Measurements from ENCODE around the gene TMEM31.

The TMEM31 gene, protein sequence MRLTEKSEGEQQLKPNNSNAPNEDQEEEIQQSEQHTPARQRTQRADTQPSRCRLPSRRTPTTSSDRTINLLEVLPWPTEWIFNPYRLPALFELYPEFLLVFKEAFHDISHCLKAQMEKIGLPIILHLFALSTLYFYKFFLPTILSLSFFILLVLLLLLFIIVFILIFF

DNA sequence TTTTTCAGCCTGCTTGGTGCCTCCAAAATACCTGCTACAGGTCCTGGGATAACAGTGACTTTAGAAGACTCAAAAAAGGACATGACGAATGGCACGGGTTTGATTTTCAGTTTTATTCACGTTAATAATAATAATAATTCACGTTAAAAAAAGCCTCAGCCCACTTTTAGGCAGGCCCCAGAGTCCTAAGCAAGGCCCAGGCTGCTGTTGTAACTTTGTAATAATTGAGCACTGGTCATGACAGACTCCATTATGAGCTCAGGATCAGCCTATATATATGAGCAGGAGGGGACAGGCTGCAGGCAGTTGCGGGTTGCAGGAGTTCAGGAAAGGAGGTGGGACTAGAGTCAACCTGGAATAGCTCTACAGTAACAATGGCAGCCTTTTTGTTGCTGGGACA is at the start of gene TMEM31:
Gene TMEM31 (plus strand): TSS at position 301 of the 400 bp plus-strand sequence. CDS start 1,350 bp downstream, outside the sequence.
- no peak for DNase-seq (ENCODE audit: low spot score)

DNA sequence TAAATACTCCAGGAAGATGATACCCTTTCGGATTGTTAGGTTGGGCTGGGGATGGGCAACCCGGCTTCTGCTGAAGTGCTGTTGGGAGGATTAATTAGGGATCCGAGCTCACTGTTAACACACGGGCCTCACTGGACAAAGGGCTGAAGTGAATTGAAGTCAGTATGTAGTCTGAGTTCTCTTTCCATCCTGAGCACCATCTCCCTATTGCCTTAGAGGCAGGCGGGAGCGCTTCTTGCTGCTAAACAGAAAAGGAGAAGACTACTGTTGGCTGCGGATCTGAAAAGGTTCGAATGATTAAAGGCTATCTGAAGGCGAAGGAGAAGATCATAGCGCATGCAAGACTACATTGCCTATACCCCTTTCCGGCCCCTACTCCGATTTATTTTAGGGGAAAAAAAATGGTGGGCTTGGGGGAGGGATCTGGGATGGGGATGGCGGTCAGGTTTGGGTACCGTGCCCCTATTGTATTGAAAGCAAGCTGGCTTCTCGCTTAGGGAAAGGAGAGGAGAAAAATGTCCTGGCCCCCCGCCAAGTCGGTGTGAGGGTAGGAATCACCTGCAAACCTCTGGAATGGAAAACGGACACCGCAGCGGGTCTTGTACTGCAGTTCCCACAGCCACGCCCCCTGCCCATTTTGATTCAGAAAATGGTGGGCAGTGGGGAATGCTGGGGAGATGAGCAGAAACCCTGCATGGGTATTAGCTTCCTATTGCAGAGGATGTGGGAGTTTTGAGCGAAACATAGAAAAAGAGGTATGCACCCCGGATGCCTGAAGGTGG is 46.5 kb upstream of the TMEM31 start:
- no peak for DNase-seq (ENCODE audit: low spot score)

DNA sequence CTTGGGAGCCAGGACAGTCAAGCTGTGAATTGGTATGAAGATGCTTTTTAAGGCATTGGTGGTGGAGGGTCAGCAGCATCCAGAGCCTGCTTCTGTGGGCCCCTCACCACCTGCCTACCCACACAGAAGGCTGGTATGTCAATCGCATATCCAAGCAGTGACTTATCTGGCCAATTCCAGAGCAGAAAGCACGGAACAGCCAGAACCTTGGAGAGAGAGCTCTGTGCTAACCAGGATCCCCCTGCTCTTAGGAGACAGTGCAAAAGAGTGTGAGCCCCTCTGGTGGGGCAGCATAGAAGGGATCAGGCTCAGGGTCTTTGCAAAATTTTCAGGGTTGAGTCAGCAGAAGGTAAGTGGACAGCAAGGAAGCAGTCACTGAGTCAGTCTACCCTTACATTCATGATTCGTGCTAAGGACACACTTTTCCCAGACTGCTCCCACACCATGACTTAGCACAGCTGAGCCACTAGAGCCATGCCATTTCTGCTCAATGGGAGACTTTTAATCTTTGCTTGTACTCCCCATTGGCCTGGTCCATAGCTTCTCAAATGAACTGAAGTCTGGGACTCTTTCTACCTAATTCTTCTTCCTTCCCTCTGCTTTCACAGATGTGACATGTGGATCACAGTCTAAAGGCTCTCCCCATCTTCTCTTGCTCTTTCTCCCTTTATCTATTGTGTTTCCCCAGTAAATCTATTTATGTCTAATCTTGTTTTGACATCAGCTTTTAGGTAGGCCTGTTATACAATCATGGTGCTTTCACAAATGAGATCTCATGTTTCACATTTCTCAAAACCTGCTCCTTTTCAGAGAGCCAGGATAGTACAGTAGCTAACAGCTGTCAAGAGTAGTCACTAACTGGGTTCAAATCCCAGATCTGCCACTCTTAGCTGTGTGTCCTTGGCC is 44.3 kb upstream of the TMEM31 start:
- no peak for DNase-seq (ENCODE audit: low spot score)

DNA sequence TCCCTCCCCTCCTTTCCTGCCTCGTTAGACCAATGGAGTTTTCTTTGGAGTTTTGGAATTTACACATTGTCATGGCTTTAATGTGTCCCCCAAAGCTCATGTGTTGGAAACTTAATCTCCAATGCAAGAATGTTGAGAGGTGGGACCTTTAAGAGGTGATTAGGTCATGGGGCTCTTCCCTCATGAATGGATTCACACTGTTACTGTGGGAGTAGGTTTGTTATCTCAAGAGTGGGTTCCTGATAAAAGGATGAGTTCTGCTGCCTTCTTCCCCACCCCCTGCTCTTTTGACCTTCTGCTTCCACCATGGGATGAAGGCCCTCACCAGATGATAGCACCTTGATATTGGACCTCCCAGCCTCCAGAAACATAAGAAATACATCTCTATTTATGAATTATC is 41.0 kb upstream of the TMEM31 start:
- DNase-seq (ENCODE audit: low spot score), result no peak

DNA sequence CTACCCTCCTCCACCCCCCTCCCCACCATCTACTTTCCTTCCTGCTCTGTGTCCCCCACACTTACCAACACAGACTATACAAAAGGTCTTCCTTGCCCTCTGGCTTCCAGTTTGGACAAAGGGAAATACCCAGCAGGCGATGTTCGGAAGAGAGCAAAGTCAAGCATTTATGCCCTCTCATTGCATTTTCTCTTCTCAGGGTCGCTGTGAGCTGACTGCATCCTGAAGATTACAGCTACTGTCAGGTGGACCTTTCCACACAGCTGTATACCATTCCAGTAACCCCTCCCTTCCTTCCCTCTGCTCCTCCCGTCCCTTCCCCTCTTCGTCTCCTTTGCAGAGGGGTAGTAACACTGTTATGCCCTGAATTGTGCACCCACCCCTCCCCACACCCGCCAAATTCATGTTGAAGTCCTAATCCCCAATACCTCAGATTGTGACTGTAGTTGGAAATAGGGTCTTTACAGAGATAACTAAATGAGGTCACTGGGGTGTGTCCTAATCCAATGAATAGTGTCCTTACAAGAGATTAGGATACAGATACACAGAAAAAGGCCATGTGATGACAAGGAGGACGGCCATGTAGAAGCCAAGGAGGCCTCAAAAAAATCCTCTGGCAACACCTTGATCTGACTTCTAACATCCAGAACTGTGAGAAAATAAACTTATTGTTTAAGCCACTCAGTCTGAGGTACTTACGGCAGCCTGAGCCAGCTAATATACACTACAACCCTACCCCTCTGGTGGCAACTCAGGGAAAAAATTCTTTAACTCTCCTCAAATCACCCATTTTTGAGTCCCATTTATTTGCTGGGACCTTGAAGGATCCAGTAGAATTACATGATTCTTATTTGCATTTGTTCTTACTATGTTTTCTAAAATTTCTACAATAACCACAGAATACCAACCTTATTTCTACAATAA is 35.9 kb upstream of the TMEM31 start:
- DNase-seq (ENCODE audit: low spot score), result no peak

DNA sequence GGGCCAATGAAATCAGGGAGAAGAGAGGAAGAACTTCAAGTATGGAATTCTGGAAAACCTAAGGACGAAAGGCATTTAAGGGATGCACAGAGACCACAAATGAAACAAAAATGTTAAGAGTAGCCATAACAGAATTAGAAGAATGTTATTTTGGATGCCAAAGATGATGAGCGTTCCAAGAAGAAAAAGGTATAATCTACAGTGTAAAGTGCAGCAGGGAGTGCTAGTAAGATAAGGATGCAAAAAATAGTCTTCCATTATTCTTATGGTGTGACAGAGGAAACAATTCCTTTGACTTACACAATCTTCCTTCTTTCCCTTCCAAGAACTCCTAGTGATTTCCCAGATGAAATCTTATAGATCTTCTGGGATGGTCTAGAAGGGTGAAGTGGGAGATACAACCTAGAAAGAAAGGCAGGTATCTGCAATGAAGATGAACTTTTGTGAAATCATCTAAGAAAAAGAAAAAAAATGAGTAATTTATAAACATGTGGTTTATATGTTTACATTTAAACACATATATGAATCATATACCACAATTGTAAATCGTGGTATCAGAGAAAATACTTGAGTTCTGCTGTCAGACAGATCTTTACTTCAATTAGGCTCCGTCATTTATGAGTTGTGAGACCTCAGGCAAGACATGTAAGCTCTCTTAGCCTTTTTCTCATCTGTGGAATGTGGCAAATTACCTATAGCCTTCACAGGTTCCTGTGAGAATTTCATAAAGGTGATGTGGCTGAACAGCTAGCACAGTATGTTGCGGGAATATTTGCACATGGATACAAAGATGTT is 32.3 kb upstream of the TMEM31 start:
- DNase-seq (ENCODE audit: low spot score), result no peak

DNA sequence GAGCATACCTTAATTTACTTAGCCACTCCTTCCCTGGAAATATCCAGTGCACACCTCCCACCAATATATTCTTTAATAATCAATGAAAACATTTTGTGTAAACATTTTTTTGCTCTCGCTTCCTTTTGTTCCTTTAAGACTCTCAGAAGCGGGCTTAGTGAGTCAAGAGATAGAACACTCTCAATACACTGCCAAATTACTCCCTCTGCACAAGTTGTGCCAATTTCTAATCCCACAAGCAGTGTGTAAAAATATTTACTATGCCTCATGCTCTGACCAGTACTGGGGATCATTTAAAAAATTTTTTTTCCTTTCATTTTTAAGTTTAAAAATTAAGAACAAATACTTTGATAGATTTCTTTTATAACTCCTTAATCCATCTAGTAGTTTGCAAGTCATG is 29.3 kb upstream of the TMEM31 start:
- no peak for DNase-seq (ENCODE audit: low spot score)

DNA sequence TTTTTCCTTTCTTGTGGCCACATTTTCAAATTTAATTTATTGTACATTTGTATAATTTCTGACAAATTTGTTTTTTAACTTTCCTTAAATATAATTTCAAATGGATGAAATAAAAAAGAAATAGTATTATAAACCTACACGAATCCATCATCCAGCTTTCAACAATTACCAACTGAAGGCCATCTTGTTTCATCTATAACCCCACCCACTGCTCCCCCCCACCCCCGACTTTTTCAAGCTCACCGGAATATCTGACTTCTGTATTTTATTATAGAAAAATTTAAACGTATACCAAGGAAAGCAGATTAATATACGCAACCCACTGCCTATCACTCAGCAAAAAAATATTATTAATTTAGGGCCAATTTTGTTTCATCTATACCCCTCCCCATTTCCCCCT is 25.3 kb upstream of the TMEM31 start:
- no peak for DNase-seq (ENCODE audit: low spot score)

DNA sequence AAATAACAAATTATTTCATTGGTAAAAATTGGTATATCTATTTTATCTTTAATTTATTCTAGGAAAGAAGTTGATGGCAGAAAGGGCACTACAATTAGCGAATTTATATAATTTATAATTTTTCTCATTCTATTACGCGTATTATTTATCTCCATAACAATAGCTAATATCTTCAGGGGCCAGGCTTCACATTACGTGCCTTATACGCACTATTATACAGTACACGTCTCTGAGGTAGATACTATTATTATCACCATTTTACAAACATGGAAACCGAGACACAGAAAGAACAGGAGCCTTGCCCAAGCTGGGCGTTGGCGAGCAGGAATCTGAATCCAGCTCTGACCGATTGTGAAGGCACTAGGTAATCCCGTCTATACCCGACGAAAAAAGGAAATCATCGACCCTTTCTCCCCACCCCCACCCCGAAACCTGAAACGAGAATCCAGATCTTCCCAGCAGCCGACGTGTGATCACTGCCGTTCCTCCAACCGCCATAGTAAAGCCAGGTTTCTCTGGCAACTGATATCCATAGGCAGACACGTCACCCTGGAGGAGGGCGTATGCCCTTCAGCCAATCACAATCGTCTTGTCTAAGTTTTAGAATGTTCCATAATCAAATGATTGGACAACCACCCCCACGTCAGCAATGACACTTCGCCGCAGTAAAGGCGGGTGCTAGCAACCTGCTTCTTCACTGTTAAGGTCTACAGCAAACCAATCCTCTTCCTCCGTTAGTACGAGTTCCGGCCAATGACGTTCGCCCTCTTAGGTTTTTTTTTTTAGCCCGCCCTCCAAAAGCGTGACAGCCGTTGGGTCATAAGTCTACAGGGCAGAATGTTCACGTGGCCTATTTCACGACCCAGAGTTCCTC is 24.3 kb upstream of the TMEM31 start, which contains the start of gene MORF4L2:
Gene MORF4L2 (minus strand): TSS at position 501 of the 874 bp plus-strand sequence. CDS start 9,672 bp downstream, outside the sequence.
- DNase-seq (ENCODE audit: low spot score), result peak; percentile 94

DNA sequence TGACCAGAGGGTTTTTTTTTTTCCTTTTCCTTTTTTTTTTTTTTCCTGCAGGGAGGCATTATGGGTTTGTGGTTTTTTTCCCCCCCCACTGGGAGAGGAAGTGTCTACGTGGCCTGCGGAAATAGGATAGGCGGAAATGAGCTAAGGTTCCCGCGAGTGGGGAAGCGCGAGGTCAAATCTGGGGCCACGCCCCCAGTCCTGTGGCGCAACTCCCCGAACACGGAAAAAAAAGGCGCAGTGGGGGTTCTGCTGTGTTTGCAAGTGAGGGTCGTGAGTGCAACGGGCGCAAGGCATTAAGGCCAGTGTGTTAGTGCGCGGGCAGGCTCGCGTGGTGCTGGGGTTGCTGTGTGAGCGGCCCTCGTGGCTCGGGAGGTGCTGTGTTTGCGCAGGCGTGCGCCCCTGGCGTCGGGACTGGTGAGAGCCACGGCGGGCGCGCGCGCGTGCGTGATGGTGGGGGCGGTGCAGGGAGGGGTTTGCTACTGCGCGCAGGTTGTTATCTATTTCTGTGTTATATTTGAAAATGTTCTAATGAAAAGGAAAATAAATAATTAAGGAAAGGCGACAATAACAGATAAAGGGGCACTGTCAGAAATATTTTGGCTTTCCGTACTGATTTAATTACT is 23.5 kb upstream of the TMEM31 start:
- peak; percentile 88 for DNase-seq (ENCODE audit: low spot score)

DNA sequence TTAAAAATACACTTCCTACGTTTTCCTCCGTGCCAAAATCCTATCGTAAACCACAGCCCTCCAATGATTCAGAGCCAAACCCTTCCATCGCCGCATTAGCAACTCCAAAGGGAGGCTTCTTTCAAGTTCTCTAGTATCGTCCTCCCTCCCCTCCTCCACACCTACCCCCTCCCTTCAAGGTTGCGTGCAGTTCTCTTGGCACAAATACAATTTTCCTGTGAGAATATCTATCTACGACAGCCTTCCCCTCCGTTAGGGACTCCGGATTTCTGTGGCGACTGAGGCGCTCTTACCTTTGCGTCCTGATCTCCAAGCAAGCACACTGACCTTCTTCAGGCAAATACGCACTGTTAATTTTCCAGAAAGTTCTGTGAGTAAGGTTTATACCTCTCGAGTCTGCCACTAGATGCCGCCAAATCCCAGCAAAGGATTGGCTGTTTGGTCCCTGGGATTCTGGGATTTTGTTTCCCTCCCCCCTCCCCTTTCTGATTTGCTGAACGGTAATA is 23.0 kb upstream of the TMEM31 start:
- peak; percentile 83 for DNase-seq (ENCODE audit: low spot score)

DNA sequence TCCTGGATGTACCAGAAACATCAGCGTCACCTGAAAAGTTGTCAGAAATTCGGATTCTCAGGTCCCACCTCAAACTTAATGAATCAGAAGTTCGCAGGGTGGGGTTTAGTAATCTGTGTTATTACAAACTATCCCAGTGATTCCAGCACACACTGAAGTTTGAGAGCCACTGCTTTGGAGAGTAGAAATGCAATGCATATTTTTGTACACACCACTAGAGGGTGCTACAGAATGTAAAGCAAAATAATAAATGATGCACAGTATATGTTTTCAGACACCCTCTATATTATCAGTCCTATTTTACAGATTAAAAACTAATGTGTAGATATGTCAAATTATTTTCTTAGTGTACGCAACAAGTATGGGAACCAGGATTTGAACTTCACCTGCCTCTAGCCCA is 21.8 kb upstream of the TMEM31 start:
- DNase-seq (ENCODE audit: low spot score), result peak; percentile 62

DNA sequence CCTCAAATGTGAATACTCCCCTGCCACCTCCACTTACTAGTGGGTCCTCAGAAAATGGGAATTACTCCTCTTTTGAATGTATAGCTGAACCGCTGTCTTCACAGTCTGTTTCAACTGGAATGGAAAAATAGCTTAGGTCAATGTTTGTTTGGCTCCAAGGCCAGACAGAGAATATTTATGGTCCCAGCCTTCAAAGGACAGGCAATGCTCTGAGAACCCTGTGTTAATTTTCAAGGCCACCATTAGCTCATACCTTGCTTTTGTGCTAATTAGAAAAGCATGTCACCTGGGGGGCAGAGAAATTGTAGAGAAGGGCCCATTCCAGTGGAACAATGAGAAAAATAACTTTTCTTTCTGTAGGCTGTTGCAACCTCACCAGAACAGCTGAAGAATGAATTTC is 19.6 kb upstream of the TMEM31 start:
- no peak for DNase-seq (ENCODE audit: low spot score)

DNA sequence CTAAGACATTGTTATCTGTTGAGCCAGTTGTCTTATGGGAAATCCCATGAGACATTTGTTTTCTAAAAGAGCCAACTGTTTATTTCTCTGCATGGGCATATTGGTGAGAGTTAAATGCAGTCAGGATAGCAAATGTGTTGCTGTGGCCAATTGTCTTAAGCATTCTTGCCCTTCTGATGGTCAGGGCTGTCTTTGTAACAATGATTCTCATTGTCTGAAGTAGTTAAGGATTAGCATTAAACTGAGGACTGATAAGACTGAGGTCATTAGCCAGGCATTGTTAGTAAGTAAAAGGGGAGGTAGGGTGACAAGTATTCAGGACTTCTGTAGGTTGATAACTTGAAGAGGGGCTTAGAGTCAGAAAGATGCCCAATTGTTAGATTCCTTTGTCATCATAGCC is 13.0 kb upstream of the TMEM31 start:
- DNase-seq (ENCODE audit: low spot score), result no peak

DNA sequence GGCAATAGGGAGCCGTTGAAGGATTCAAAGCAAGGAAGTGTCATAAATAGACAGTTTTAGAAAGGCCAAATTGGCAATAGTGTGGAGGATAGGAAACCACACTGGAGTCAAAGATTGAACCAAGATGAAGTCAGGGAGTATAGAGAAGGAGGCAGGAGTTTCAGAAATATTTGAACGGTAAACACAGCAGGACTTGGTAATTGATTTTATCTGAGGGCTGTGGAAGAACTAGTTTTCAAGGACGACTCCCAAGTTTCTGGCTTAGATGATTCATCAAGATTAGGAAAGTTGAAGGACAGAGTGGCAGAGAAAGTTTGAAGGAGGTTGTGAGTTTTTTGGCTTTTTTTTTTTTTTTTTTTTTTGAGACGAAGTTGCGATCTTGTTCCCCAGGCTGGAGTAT is 11.5 kb upstream of the TMEM31 start:
- DNase-seq (ENCODE audit: low spot score), result no peak

DNA sequence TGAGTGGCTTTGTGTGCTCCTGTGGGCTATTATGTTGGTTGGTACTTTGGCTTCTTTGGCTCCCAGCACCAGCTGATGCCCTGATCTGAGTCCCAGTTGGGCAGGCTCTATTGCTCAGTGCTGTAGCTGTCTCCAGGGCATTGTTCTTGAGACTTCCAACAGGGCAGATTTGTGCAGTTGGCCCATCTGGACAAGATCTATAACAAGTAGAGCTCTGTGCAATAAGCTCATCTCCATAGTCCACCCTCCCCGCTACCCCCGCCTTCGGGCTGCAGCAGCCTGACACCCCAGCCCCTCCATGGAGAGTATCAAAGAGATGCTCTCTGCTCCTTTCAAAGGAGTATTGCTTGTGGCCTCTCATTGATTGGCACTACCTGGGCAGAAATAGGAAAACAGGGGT is 5.8 kb upstream of the TMEM31 start:
- DNase-seq (ENCODE audit: low spot score), result no peak

DNA sequence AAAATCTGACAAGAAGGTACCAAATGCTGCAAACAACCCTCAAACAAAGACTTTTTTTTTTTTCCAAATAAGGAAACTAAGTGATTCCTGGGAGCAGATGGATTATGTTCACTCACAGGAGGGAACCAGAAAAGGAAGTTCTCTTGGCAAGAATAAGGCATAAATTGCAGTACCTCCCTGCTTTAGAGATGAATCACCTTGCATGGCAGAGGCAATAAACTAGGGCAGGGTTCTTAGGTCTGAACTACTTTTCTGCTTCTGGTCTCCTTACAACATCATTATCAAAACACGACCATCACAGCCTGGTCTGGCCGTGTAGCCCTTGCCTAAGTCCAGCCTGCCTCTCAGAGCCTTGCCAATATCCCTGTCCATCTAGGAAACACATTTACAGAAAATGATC is 6.3 kb downstream of the TMEM31 start:
- no peak for DNase-seq (ENCODE audit: low spot score)

DNA sequence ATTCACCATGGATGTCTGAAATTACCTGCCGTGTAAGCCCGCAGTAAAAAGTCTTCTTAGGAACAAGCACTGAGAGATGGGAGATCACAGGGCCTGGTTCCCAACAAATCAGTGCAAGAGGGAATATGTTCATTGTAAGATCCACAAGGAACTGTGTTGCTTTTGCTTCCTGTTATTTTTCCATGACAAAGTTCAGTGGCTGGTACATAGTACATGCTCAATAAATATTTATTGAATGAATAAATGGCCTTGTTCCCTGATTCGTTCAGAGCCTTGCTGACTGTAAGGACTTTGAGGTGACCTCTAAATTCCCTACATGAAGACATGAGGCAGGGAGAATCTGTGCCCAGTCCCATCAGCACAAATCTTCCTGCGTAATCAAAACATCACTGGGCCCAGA is 7.4 kb downstream of the TMEM31 start:
- no peak for DNase-seq (ENCODE audit: low spot score)

DNA sequence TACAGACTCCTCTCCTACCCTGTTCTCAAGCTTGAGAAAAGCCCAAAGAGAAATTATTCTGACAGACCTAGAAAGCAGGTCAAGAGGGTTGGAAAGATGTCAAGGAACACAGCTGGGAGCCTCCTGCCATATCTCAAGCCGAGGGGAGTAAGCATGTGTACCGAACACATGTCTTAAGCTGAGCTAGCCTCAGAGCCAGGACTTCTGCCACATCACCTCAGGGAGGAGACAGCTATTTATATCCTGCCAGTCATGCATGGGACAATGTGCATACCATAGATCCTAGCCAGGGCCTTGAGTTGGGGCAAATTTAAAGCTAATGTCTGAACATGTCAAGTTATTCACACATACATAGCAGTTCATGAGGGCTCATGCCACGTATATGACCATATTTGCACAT is 11.8 kb downstream of the TMEM31 start:
- no peak for DNase-seq (ENCODE audit: low spot score)

All from hematopoietic multipotent progenitor cell treated with erythropoietin and hydrocortisone succinate and interleukin-3 and kit ligand, for 17 days (in vitro differentiated cells).